ENCODE data around the gene TMEM82. TPM values are rescaled to one million over a fixed set of nuclear protein-coding genes. Genes with fewer than 3 reads are reported as not detected.
A peak's percentile ranks its signal among the peaks of the same experiment; 100 is the strongest.
"Not testable (repeated sequence)": the region's sequence is repeated elsewhere in the genome, so short reads cannot be mapped to it uniquely, and the experiment has no call there.

The TMEM82 gene
- total RNA-seq = not detected
- long read RNA-seq = 0 reads

DNA sequence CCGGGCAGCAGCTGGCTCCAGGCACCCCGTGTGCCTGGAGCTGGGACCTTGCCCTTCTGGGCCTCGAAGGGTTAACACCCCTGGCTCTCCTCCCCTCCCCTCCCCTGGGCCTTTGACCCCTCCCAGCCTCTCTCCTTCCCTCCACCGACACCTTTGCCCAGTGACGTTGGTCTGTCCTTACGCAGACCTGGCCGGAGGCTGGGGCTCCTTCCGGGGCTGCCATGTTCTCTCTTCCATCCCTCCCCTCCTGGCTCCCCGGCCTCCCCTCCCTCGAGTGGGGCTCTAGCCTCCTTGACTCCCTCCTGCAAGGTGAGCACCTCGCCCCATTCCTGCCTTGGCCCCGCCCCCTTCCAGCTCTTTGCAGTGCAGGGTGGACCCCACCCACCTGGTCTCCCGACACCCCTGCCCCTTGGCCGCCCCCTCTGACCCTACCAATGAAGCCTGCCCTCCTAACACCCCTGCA lies at the start of gene TMEM82:
TMEM82 (plus strand) TSS at position 161 of the 463 bp plus-strand sequence; CDS start at position 222, 61 bp downstream.
- Histone ChIP-seq H3K9me3 (replicated peaks) (no peaks in the 10 kb centered on the region), H3K36me3 (no peaks in the 10 kb centered on the region), H3K4me1 (peaks cover 32% of the 10 kb centered on the region), H3K4me3 (no peak within 1 kb of the TSS), H3K27ac (replicated peaks) (no peak within 1 kb of the TSS), H3K27me3 (ENCODE audit: low read depth) (no peaks in the 10 kb centered on the region)
- intact Hi-C loops (cut with micrococcal nuclease) = no loop called here
- TF ChIP-seq, protein P1, sequence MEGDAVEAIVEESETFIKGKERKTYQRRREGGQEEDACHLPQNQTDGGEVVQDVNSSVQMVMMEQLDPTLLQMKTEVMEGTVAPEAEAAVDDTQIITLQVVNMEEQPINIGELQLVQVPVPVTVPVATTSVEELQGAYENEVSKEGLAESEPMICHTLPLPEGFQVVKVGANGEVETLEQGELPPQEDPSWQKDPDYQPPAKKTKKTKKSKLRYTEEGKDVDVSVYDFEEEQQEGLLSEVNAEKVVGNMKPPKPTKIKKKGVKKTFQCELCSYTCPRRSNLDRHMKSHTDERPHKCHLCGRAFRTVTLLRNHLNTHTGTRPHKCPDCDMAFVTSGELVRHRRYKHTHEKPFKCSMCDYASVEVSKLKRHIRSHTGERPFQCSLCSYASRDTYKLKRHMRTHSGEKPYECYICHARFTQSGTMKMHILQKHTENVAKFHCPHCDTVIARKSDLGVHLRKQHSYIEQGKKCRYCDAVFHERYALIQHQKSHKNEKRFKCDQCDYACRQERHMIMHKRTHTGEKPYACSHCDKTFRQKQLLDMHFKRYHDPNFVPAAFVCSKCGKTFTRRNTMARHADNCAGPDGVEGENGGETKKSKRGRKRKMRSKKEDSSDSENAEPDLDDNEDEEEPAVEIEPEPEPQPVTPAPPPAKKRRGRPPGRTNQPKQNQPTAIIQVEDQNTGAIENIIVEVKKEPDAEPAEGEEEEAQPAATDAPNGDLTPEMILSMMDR (IDR thresholded peaks at IDR 0.05; ENCODE audit: borderline replicate concordance) = no peak
- DNase-seq = no peak

DNA sequence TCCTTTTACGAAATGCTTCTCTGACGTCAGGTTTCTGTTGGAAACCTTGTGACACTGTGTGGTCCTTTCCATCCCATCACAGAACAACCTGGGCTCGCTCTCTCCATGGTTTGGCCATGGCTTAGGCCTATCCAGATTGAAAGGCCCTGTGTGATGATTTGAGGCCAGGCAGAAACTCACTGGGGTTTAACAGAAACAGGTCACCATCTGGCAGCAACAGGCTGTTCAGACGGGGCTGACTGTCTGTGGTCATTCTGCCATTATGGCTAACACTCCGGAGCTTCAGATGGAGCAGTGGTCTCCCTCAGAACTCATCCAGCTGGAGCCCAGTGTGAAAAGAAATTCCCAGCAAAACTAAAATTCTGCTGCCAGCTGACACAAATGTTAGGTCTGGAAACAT lies 48.9 kb upstream of the TMEM82 start:
- peak overlapping the region; percentile 21 for H3K27ac ChIP-seq (replicated peaks)
- H3K9me3 ChIP-seq (replicated peaks) = no peaks in the 10 kb centered on the region
- intact Hi-C loops (cut with micrococcal nuclease) = no loop called here
- no peak for DNase-seq
- TF ChIP-seq, protein P1 (IDR thresholded peaks at IDR 0.05; ENCODE audit: borderline replicate concordance) = no peak
- peaks cover 72% of the 10 kb centered on the region for H3K4me1 ChIP-seq
- no peaks in the 10 kb centered on the region for H3K27me3 ChIP-seq (ENCODE audit: low read depth)
- no peak overlapping the region for H3K4me3 ChIP-seq
- peaks cover 3% of the 10 kb centered on the region for H3K36me3 ChIP-seq

DNA sequence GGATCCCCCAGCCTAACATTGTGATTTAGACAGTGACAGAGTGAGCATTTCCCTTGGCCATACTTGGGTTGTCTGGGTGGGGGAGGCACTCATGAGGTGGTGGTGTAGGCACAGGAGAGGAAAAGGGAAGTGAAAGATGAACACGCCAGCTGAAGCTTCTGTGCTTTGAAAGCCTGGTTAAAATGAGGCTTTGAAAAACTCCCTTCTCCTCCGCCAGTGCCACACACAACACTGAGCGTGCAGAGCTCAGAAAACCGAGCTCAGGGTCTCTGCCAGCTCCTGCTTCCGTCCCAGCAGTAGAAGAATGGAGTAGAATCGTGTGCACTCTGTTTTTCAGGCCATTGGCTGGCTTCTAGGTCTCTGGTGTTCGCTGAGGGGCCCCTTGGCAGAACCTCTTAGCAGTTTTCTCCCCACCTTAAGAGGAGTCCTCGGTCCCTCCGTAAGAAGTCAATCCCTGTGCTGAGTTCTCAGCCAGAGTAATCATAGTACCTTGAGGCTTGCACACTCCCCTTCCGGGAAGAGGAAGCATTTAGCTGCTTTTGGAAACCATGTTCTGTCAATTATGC lies 45.3 kb upstream of the TMEM82 start:
- no peaks in the 10 kb centered on the region for H3K9me3 ChIP-seq (replicated peaks)
- DNase-seq = no peak
- peak overlapping the region; percentile 42 for H3K27ac ChIP-seq (replicated peaks)
- no peak overlapping the region for H3K4me3 ChIP-seq
- no peaks in the 10 kb centered on the region for H3K27me3 ChIP-seq (ENCODE audit: low read depth)
- intact Hi-C loops (cut with micrococcal nuclease) = no loop called here
- H3K36me3 ChIP-seq = peaks cover 3% of the 10 kb centered on the region
- H3K4me1 ChIP-seq = peaks cover 72% of the 10 kb centered on the region
- TF ChIP-seq, protein P1 (IDR thresholded peaks at IDR 0.05; ENCODE audit: borderline replicate concordance) = no peak

DNA sequence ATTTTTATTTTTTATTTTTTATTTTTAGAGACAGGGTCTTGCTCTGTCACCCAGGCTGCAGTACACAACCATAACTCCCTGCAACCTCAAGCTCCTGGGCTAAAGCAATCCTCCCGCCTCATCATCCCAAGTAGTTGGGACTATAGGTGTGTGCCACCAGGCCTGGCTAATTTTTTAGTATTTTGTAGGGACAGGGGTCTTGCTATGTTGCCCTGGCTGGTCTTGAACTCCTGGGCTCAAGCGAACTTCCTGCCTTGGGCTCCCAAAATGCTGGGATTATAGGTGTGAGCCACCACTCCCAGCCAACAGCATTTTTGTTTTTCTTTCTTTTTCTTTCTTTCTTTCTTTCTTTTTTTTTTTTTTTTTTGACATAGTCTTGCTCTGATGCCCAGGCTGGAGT lies 44.1 kb upstream of the TMEM82 start:
- Histone ChIP-seq H3K9me3 (replicated peaks) (no peaks in the 10 kb centered on the region), H3K4me3 (no peak overlapping the region), H3K27ac (replicated peaks) (no peak overlapping the region), H3K27me3 (ENCODE audit: low read depth) (no peaks in the 10 kb centered on the region), H3K36me3 (peaks cover 3% of the 10 kb centered on the region), H3K4me1 (peaks cover 72% of the 10 kb centered on the region)
- TF ChIP-seq, protein P1 (IDR thresholded peaks at IDR 0.05; ENCODE audit: borderline replicate concordance) = no peak
- DNase-seq = no peak
- intact Hi-C loops (cut with micrococcal nuclease) = no loop called here

DNA sequence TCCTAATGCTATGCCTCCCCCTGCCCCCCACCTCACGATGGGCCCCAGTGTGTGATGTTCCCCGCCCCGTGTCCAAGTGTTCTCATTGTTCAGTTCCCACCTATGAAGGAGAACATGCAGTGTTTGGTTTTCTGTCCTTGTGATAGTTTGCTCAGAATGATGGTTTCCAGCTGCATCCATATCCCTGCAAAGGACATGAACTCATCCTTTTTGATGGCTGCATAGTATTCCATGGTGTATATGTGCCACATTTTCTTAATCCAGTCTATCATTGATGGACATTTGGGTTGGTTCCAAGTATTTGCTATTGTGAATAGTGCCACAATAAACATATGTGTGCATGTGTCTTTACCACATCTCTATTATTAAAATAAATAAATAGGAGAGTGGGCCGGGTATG lies 43.0 kb upstream of the TMEM82 start:
- peaks cover 72% of the 10 kb centered on the region for H3K4me1 ChIP-seq
- intact Hi-C loops (cut with micrococcal nuclease) = not testable (repeated sequence)

DNA sequence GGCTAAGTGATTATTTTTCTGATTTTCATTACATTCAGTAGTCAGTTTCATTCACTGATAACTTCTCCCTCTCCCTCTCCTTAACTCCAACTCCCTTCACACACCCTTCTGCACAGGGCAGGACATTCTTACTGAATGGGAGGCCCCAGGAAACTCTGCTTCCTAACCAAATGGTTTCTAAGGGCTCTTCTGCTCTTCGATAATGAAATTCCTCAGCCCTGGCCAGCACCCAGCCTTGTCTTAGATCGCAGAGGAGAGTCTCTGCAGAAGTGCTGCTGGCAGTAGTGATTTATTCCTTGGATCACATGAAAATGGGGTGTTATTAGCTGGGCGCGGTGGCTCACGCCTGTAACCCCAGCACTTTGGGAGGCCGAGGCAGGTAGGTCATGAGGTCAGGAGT lies 41.8 kb upstream of the TMEM82 start:
- Histone ChIP-seq H3K27me3 (ENCODE audit: low read depth) (no peaks in the 10 kb centered on the region), H3K4me1 (peaks cover 83% of the 10 kb centered on the region), H3K4me3 (no peak overlapping the region), H3K36me3 (no peaks in the 10 kb centered on the region), H3K9me3 (replicated peaks) (no peaks in the 10 kb centered on the region), H3K27ac (replicated peaks) (peak overlapping the region; percentile 22)
- intact Hi-C loops (cut with micrococcal nuclease) = no loop called here
- TF ChIP-seq, protein P1 (IDR thresholded peaks at IDR 0.05; ENCODE audit: borderline replicate concordance) = no peak
- no peak for DNase-seq

More for the DNA sequence above, 43.0 kb upstream of the TMEM82 start:
- not testable (repeated sequence) for H3K27me3 ChIP-seq (ENCODE audit: low read depth); H3K27ac ChIP-seq (replicated peaks); H3K4me3 ChIP-seq; H3K36me3 ChIP-seq; H3K9me3 ChIP-seq (replicated peaks); DNase-seq
